ENCODE measurements around the gene NXPE3.

NXPE3 gene

DNA sequence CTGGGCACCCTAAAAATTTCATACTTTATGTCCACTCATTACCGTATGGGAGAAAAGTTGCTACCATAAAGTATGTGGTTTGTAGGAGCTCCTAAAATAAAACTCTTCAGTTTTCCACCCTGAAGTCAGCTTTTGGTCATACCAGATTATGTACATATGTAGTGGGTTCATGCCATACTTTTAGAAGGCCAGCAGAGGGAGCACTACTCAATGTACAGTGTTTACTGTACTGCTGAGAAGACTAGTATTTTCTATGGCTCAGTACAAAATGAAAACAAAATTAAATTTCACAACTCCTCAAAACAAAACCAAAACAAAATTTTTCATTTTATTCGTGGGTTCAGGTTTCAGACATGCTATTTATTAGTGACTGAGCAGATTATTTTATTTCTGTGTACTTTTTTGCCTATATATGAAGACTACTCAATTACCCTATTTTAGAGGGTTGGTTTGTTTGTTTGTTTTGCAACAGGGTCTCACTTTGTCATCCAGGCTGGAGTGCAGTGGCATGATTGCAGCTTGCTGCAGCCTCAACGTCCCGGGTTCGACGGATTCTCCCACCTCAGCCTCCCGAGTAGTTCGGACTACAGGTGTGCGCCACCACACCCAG lies 24.3 kb downstream of the NXPE3 start:
- peak; percentile 91 for DNase-seq

DNA sequence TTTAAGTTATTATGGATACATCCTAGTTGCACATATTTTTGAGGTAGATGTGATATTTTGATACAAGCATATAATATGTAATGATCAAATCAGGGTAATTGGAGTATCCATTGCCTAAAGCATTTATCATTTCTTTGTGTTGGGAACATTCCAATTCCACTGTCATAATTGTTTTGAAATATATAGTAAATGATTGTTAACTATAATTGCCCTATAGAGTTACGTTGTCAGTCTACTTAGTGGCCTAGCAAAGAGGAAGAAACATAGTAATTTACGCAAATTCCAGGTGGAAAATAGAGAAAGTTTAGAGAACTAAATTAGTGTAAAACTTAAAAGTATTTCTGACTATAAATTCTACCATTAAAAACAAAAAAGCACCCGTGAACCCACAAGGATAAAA lies 24.9 kb downstream of the NXPE3 start:
- DNase-seq, result no peak

- no peak for DNase-seq
These were observed 27.5 kb downstream of the NXPE3 start for GRCh38 chr3:101806491-101806890.

DNA sequence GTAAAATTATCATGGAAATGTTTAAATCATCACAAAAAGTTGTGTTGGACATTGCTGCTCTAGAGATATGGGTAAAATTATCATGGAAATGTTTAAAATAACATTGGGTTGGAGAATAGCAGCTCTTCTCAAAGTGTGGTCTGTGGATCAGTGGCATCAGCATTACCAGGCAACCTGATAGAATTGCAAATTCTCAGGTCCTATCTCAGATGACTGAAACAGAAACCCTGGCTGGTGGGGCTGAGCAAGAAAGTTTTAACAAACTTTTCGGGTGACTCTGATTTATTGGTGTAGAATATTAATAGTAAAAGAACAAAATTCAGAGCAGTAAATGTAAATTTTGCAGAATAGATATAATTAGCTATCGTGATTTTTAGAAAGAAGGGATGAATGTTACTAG lies 28.9 kb downstream of the NXPE3 start:
- no peak for DNase-seq

GRCh38 chr3:101809178-101810021 lies 30.4 kb downstream of the NXPE3 start:
- peak; percentile 83 for DNase-seq

DNA sequence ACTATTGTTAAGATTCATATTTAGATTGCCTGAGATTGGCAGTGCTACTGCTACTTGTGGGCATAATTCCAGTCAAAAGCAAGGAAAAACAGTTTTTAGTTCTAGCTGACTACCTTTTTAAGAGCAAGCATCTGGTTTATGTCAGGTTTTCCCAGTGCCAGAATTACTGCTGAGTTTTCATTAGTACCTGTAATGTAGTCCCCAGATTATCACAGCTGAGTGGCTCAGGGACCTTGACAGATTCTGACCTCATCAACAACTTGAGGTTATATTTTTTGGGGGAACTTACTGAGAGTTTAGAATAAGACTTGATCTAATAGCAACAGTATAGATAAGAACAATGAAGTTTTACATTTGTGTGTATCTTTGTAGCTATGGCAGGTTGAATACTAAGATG lies 31.0 kb downstream of the NXPE3 start:
- peak; percentile 22 for DNase-seq

DNA sequence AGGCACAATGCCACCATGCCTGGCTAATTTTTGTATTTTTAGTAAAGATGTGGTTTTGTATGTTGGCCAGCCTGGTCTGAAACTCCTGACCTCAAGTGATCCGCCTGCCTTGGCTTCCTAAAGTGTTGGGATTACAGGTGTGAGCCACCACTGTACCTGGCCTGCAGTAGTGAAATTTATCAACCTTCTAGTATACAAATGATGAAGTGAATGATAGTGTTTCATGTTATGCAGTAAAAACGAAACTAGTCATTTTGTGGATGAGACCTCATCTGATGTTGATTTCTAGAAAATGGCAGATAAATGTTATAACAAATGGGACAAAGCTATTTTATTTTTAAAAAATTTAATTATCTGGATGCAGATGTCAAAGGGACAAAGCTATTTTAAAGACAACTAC lies 32.9 kb downstream of the NXPE3 start:
- DNase-seq, result no peak

DNA sequence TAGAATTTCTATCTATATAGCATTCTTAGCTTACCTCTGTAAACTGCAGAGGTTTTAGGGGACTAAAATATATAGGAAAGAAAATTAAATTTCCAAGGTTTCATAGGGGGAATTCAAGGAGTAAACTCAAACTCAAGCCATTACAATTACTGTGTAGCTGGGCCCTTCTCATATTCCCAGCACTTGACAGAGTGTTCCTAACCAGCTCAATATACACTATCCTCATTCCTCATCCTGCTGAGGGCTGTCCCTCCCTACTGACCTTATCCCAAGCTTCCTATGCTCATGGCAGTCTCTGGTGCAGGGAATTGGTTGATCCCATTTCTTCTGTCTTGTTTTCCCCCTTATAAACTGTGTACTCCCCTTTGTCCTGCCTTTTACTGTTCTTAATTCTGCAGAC lies 33.9 kb downstream of the NXPE3 start:
- DNase-seq, result no peak

DNA sequence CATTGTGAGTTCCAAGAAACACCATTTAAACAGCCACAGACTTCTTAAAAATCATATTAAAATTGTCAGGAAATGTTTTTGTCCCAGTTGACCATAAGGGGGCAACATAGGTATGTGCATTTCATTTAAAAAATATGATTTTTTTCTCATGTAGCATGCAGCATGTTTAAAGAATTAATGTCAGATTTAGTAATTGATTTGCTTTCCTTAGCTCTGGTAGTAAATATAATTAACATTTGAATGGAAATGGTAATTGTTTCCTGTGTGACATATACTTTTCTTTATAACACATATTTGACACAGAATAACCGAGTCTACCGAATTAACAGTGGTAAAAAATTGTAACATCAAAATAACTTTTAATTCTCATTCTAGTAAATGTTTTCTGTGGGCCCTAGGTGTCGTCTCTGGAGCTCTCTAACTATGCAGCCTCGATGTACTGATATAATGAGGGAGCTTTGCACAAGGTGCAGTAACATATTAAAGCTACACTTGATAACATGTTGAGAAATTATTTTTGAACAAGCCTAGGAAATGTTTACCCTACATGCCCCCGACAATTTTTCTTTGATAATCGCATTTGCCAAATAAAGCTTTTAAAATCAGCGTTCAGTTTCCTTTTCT lies 34.9 kb downstream of the NXPE3 start:
- DNase-seq, result peak; percentile 66

DNA sequence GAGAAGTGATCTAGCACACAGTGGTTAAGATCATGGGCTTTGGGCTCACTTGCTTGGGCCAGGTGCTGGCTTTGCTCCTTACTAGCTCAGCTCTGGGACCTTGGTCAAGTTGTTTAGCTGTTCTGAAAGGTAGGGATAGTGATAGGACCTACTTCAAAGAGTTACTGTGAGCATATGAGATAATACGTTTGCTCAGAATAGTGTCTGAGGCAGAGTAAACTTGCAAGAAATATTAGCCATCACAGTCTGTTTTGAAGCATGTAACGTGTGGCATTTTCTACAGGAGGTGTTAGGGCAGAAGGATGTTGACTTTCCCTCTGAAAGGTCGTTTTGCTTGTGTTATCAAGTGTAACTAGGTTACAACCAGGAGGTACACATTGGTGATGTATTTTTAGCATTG lies 35.8 kb downstream of the NXPE3 start:
- DNase-seq, result no peak

DNA sequence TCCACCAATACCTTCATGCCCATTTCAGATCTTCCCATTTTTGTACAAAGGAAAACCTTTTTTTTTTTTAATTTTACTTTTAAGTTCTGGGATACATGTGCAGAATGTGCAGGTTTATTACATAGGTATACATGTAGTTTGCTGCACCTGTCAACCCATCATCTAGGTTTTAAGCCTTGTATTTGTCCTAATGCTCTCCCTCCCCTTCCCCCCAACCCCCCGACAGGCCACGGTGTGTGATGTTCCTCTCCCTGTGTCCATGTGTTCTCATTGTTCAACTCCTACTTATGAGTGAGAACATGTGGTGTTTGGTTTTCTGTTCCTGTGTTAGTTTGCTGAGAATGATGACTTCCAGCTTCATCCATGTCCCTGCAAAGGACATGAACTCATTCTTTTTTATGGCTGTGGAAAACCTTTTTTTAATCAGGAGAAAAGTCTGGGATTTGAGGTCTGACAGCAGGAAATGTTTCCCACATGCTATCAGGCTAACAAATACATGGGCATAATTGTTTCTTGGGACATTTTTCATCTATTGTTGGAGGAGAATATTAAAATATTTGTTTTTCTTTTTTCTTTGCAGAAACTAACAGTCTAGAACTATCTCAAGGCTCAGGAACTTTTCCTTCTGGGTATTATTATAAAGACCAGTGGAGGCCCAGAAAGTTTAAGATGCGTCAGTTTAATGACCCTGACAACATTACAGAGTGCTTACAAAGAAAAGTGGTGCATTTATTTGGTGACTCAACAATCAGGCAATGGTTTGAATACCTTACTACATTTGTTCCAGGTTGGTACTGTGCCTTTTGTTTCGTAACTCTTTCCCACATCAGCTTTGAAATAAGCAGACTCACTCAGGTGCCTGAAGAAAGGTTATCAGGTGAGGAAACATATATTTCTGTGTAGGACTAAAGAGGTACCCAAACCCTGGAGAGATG lies 37.5 kb downstream of the NXPE3 start:
- no peak for DNase-seq

- DNase-seq, result peak; percentile 40
These were observed 39.0 kb downstream of the NXPE3 start for GRCh38 chr3:101817992-101818391.

- peak; percentile 94 for DNase-seq
These were observed 40.7 kb downstream of the NXPE3 start for GRCh38 chr3:101819649-101820206.

GRCh38 chr3:101821503-101821902 lies 42.5 kb downstream of the NXPE3 start:
- no peak for DNase-seq

DNA sequence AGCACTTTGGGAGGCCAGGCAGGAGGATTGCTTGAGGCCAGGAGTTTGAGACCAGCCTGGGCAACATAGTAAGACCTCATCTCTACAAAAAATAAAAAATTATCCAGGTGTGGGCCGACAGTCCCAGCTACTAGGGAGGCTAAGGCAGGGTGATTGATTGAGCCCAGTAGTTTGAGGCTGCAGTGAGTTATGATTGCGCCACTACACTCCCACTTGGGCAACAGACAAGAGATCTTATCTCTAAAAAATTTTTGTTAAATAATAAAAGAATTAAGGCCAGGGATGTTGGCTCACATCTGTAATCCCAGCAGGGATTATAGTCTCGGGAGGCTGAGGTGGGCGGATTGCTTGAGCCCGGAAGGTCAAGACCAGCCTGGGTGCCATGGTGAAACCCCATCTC lies 44.5 kb downstream of the NXPE3 start:
- no peak for DNase-seq

- peak; percentile 50 for DNase-seq
These were observed 45.7 kb downstream of the NXPE3 start for GRCh38 chr3:101824702-101825101.

- no peak for DNase-seq
These were observed 47.0 kb downstream of the NXPE3 start for GRCh38 chr3:101825904-101826445.

DNA sequence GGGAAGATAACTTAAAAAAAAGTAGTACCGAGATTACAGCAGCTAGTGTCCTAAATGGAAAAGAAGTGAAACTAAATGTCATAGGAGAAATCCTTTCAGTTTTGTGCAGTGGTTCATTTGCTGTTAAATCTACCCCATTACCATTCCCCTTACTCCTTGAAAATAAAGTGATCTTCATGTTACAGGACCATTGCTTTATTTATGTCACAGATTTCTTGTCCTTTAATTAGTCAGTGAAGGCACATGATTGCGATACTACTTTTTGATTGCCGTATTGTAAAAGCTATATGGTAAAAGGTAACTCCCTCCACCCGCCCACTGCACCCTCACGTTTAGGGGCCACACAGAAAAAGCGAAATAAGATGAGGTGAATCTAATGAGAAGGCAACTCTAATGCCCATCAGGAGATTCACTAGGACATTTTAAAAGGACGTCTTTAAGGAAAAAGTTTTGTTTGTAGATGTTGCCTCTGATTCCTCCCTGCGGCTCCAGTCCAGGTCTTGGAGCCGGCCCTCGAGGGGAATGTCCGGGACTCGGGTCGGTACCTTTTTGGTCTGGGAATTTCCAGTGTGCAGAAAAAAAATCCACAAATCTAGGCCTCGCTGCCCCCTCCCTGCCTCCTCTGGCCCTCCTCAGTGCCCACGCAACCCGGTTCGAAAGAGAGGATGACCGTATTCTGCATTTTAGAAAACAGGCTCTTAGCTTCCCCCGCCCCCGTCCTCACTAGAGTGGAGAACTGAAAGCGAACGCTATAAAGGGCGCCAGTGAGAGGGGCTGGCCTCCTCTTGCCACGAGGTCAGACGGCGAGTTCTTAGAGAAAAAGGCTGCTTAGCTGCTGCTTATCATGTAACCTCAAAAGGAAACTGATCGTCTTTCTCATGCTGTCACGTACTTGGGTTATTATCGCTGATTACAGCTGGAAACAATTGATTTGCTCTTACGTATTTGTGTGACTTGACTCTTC lies 48.5 kb downstream of the NXPE3 start:
- DNase-seq, result peak; percentile 100

DNA sequence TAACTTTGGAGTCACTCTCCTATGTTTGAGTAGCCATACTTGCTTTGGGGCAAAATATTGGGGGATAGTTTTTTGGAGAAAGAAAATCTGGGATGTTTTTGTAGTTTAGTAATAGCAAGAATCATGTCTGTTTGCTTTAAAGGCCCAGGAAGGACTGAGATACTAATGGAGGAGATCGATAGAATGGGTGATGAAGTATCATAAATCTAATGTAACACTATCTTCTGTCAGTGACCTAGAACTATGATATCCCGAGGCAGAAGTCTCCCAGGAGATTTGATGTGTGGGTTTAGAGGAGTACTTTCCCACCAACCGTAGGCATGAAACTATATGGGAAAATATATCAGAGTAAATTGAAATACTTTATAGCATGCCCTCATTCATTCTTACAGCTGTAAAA lies 49.3 kb downstream of the NXPE3 start:
- no peak for DNase-seq

DNA sequence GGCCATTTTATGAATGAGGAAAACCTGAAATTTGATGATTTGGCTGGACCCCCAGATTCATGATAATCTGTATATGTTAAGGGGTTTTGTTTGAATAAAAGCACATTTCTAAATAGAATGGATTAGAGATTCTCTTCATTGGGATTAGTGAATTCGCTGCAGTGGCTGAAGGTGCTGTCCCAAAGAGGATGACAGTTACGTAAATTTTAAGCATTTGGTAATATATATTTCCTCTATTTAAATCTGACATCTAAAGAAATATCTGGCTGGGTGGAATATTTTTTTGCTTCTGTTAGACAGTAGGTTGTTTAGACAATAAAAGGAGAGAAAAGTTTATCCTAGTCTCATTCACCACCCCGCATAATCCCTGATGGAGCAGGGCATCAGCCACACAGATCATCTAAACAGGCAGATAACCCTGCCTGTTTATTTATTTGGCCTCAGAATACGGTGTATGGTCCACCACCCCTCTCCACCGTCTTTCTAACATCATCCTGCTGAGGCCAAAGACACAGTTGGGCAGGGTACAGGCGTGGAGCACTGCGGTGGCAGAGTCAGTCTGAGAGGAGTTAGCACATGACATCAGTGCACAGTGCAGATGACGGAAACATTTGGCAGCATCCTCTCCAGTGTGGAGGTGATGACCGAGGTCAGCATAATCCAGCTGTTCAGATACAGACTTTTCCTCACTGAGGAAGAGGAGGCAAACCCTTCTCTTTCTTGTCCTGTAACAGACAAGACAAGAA lies 49.9 kb downstream of the NXPE3 start:
- DNase-seq, result peak; percentile 80
